Measurements from ENCODE around the gene CUBN. TPM values are rescaled to one million over a fixed set of nuclear protein-coding genes. Genes with fewer than 3 reads are reported as not detected.

CUBN gene
- total and polyA plus RNA-seq, 10 of the 15 experiments (the other 5 are each of a cell fraction or from before 2014, with no cell fraction given) = under 0.01 to 0.14 (median 0.02) TPM; not detected in 6

- H3K9me3 ChIP-seq (replicated peaks; ENCODE audit: control insufficient read depth, insufficient read depth, low read length) = no peaks in the 10 kb centered on the region
- no peaks in the 10 kb centered on the region for H3K4me1 ChIP-seq (ENCODE audit: control insufficient read depth, insufficient read depth, low read length)
- POLR2A ChIA-PET = no interaction called here
- H3K9ac ChIP-seq (ENCODE audit: control insufficient read depth, insufficient read depth, low read length) = no peak overlapping the region
- no peaks in the 10 kb centered on the region for H4K20me1 ChIP-seq (ENCODE audit: control insufficient read depth, insufficient read depth)
- no peaks in the 10 kb centered on the region for H3K79me2 ChIP-seq (ENCODE audit: control insufficient read depth, insufficient read depth, low read length)
- TF ChIP-seq BCL3 (IDR thresholded peaks at IDR 0.05; ENCODE audit: borderline replicate concordance, insufficient read depth, low read depth, low read length, poor library complexity, severe bottlenecking) = no peak
- no peak for TF ChIP-seq TCF12 (IDR thresholded peaks at IDR 0.05; ENCODE audit: low read depth, low read length)
- TF ChIP-seq TBL1XR1 (IDR thresholded peaks at IDR 0.05; ENCODE audit: low read depth, low read length) = no peak
- no peak for TF ChIP-seq PKNOX1 (IDR thresholded peaks at IDR 0.05)
- no peak for TF ChIP-seq EED (IDR thresholded peaks at IDR 0.05; ENCODE audit: low read depth)
- no peak for TF ChIP-seq FOXM1 (IDR thresholded peaks at IDR 0.05; ENCODE audit: low read depth, low read length)
- no peak for TF ChIP-seq SMC3 (IDR thresholded peaks at IDR 0.05; ENCODE audit: borderline replicate concordance, low read length)
- TF ChIP-seq NR2F1 (conservative IDR thresholded peaks at IDR 0.05) = no peak
- no peak for TF ChIP-seq POLR2AphosphoS2 (IDR thresholded peaks at IDR 0.05; ENCODE audit: low read depth, low read length)
- TF ChIP-seq MTA2 (IDR thresholded peaks at IDR 0.05; ENCODE audit: low read depth) = no peak
- no peak for TF ChIP-seq CHD4 (IDR thresholded peaks at IDR 0.05)
- no peak for TF ChIP-seq HDAC2 (IDR thresholded peaks at IDR 0.05)
- no peak for TF ChIP-seq HDGF (IDR thresholded peaks at IDR 0.05)
- TF ChIP-seq NR2C1 (IDR thresholded peaks at IDR 0.05) = no peak
- TF ChIP-seq ZZZ3 (IDR thresholded peaks at IDR 0.05; ENCODE audit: control insufficient read depth, insufficient read length, low read depth) = no peak
- no peak for TF ChIP-seq BHLHE40 (IDR thresholded peaks at IDR 0.05; ENCODE audit: borderline replicate concordance in 1 of 2, low read depth in 2 of 2, low read length in 1 of 2)
- no peak for TF ChIP-seq SMARCA5 (IDR thresholded peaks at IDR 0.05)
- no peak for TF ChIP-seq RUNX3 (IDR thresholded peaks at IDR 0.05; ENCODE audit: low read length)
- TF ChIP-seq ZNF384 (IDR thresholded peaks at IDR 0.05; ENCODE audit: borderline replicate concordance, low read depth, low read length) = no peak
- no peak for TF ChIP-seq GABPA (IDR thresholded peaks at IDR 0.05; ENCODE audit: low read depth)
- intact Hi-C loops (cut with micrococcal nuclease; ENCODE audit: unreplicated experiment) = no loop called here
- CTCF ChIA-PET = no interaction called here
- in situ Hi-C loops (cut with MboI) = no loop called here
- no peak for FAIRE-seq
- H3K4me3 ChIP-seq = no peak overlapping the region
- RAD21 ChIA-PET (ENCODE audit: unreplicated experiment) = no interaction called here
- WGBS (ENCODE audit: insufficient coverage, insufficient replicate concordance, low lambda C conversion rate, missing lambda C conversion rate) = 23% methylated on average over 9 of the region's 9 CpGs
- H3K27me3 ChIP-seq (replicated peaks in 1 of 2; ENCODE audit: control insufficient read depth in 2 of 2, insufficient read depth in 2 of 2, low read length in 1 of 2) = no peaks in the 10 kb centered on the region
- no peak for DNase-seq (ENCODE audit: low read depth, low spot score)
- no peaks in the 10 kb centered on the region for H3K36me3 ChIP-seq (ENCODE audit: control insufficient read depth in 2 of 2, insufficient read depth in 2 of 2, low read length in 1 of 2)
- no peak overlapping the region for H3K4me2 ChIP-seq (ENCODE audit: control insufficient read depth, insufficient read depth)
- ATAC-seq = no peak
- SMC1A ChIA-PET (ENCODE audit: uncharacterized antibody, unreplicated experiment) = no interaction called here
- H2AFZ ChIP-seq (ENCODE audit: control insufficient read depth, low read depth, low read length) = no peak overlapping the region
- BruUV-seq (replicated peaks) = no TSS peak
- no peak overlapping the region for H3K27ac ChIP-seq (ENCODE audit: control insufficient read depth, insufficient read depth)
These were observed 210.3 kb downstream of the CUBN start for GRCh38 chr10:16919121-16919982.

All from GM12878 (cell line).